Omental fat pad (tissue), 4 donors: ENCODE data around the gene APBA2. TPM values are rescaled to one million over a fixed set of nuclear protein-coding genes. Genes with fewer than 3 reads are reported as not detected.

Experiments
- ATAC-seq: fragments of 150-250 bp; one replicate; pipeline ENCODE4 v1.9.1; 2016; ENCODE audit warnings: mild to moderate bottlenecking, moderate library complexity; ENCODE audit not compliant: low FRiP score
- DNase-seq: peaks from one replicate; pipeline ENCODE4 v3.0.0-alpha.2; 2019; ENCODE audit warnings: low spot score
- CTCF ChIP-seq, 3 donors: fragments of 450-650 bp; IDR thresholded peaks; one replicate each; pipeline ENCODE4 v1.5.1; 2016 to 2017; ENCODE audit warnings: antibody characterized with exemption in 3 of 3, mild to moderate bottlenecking in 3 of 3, moderate library complexity in 2 of 3
- total RNA-seq, 4 donors: library from RNA; depleted of rRNA; stranded (reverse); fragments of >200 nt; gene quantifications; one replicate each; pipeline ENCODE4 v1.1.0, GENCODE V29; 2016

APBA2 gene
- total RNA-seq, 4 donors from 2014 or later: 0.93 to 4.3 (median 2.6) TPM

GRCh38 chr15:28896951-28897350, 11.2 kb downstream of the APBA2 start:
- ATAC-seq (no peak), DNase-seq (no peak)
- TF ChIP-seq CTCF (IDR thresholded peaks at IDR 0.05): no peak

GRCh38 chr15:28897861-28898585, 12.2 kb downstream of the APBA2 start:
- DNase-seq (no peak), ATAC-seq (no peak)
- no peak for TF ChIP-seq CTCF (IDR thresholded peaks at IDR 0.05)

GRCh38 chr15:28899061-28899738, 13.4 kb downstream of the APBA2 start:
- DNase-seq (no peak), ATAC-seq (no peak)
- TF ChIP-seq CTCF (IDR thresholded peaks at IDR 0.05): no peak

- ATAC-seq (no peak), DNase-seq (no peak)
- no peak for TF ChIP-seq CTCF (IDR thresholded peaks at IDR 0.05)
Observed at GRCh38 chr15:28900041-28900891, 14.5 kb downstream of the APBA2 start.

GRCh38 chr15:28900892-28901586, 15.3 kb downstream of the APBA2 start:
- DNase-seq (no peak), ATAC-seq (no peak)
- TF ChIP-seq CTCF (IDR thresholded peaks at IDR 0.05): no peak

GRCh38 chr15:28901587-28901980, 15.8 kb downstream of the APBA2 start:
- TF ChIP-seq CTCF (IDR thresholded peaks at IDR 0.05): no peak
- DNase-seq: no peak
- ATAC-seq: no peak
